Measurements from ENCODE around the gene STARD3.

DNA sequence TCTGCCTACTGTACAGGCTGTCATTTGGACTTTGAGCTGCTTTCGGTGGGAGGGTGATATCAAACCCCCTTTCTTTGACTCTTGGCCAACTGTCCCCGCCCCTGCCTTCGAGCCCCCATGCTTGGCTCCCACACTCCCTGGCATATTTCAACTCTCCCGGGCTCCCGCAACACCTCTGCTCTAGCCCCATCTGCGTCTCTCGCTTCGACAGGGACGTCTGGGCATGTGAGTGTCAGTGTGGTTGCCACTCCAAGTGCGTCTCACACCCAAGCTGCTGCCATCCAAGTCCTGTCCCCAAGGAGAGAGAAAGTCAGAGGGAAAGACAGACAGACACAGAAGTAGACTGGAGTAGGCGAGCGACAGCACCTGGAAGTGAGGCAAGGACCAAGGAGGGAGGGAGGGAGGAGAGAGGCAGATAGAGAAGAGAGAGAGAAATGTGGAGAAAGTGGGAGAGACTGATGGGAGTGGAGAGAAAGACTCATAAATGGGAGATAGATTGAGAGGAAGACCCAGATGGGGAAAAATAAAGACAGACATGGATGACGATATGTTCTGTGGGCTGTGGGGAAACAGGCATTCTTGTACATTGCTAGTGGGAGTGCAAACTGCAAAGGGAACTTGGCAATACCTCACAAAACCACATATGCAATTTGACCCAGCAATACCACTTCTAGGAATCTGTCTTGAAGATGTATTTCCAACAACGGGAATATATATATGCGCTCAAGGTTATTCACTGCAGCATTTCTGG lies 11.8 kb downstream of the STARD3 start:
- TF ChIP-seq, protein P1, sequence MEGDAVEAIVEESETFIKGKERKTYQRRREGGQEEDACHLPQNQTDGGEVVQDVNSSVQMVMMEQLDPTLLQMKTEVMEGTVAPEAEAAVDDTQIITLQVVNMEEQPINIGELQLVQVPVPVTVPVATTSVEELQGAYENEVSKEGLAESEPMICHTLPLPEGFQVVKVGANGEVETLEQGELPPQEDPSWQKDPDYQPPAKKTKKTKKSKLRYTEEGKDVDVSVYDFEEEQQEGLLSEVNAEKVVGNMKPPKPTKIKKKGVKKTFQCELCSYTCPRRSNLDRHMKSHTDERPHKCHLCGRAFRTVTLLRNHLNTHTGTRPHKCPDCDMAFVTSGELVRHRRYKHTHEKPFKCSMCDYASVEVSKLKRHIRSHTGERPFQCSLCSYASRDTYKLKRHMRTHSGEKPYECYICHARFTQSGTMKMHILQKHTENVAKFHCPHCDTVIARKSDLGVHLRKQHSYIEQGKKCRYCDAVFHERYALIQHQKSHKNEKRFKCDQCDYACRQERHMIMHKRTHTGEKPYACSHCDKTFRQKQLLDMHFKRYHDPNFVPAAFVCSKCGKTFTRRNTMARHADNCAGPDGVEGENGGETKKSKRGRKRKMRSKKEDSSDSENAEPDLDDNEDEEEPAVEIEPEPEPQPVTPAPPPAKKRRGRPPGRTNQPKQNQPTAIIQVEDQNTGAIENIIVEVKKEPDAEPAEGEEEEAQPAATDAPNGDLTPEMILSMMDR (IDR thresholded peaks at IDR 0.05; ENCODE audit: low read length) = no peak
- no peak for TF ChIP-seq EZH2 (IDR thresholded peaks at IDR 0.05; ENCODE audit: borderline replicate concordance, low read length)
